ENCODE data around the gene ACTG1. TPM values are rescaled to one million over a fixed set of nuclear protein-coding genes. Genes with fewer than 3 reads are reported as not detected.

Gene ACTG1
- total RNA-seq, 2 experiments from 2014 or later, result 3,566 to 4,759 TPM

DNA sequence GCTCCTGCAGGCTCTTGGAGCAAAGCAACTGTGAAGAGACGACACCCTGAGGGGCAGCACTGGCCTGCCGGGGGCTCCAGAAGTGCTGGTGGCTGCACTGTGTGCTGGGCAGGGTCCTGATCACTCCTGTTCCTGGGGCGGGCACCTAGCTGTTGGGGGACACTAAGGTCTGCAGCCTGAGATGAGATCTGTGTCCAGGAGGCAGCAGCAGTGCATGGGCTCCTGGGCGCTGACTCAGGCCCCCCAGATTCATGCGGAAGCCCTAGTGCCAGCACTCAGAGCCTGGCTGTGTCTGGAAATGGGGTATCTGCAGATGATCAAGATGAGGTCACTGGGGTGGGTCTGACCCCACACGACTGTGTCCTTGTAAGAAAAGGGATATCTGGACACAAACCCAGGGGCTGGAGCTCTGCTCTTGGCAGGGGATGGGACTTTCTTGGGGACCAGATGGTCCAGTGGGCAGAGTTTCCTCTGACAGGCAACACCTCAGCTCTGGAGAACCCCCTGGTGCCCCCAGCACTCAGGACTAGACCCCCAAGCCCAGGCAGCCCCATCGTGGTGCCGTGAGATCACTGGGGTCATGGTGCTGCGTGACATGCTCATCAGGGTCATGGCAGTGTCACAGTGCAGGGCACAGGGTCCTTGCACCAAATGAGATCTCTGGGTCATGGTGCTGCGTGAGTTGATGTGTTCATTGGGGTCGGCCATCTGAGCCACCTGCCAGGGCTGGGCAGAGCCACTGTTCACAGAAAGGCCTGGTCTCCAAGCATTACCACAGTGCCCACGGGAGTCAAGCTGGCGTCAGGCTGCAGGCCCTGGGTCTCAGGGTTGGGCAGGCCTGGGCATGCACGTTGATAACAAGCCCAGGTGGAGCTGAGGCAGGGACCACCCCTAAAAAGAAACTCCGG, 30.1 kb upstream of the ACTG1 start:
- CTCF ChIA-PET, result interaction anchor here (1.8 to 2.0 kb wide), 2 partner anchors 9 to 24 kb away, joined by 5 to 8 read pairs; partner anchors contain the start of gene FAAP100
- Mint-ChIP-seq H3K4me3 (no peak overlapping the region), H3K27ac (no peak overlapping the region), H3K4me1 (no peaks in the 10 kb centered on the region), H3K27me3 (peaks cover 3% of the 10 kb centered on the region), H3K9me3 (ENCODE audit: low read depth) (no peaks in the 10 kb centered on the region), H3K36me3 (peaks cover 2% of the 10 kb centered on the region)
- ATAC-seq (no peak), DNase-seq (no peak)

DNA sequence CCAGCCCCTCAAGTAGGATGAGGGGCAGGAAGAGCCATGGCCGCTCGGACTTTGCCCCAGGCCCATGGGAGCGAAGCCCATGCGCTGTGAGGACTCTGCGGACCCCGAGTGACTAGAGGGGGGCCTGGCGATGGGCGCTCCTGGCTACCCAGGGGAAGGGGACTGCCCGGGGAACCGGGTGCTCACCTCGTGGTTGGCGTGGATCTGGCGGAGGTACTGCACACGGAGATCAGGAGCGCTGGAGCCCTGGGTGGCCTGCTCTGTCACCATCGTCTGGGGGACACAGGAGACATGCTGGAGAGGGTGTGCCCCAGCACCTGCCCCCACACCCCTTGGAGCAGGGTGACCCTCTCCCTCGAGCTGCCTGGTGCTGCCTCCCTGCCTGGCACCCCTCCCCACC, 28.5 kb upstream of the ACTG1 start:
- no peaks in the 10 kb centered on the region for H3K36me3 Mint-ChIP-seq
- no peak for ATAC-seq
- peaks cover 10% of the 10 kb centered on the region for H3K27me3 Mint-ChIP-seq
- H3K4me1 Mint-ChIP-seq, result no peaks in the 10 kb centered on the region
- H3K27ac Mint-ChIP-seq, result no peak overlapping the region
- H3K9me3 Mint-ChIP-seq (ENCODE audit: low read depth), result no peaks in the 10 kb centered on the region
- no peak for DNase-seq
- H3K4me3 Mint-ChIP-seq, result no peak overlapping the region
- CTCF ChIA-PET, result no interaction called here

DNA sequence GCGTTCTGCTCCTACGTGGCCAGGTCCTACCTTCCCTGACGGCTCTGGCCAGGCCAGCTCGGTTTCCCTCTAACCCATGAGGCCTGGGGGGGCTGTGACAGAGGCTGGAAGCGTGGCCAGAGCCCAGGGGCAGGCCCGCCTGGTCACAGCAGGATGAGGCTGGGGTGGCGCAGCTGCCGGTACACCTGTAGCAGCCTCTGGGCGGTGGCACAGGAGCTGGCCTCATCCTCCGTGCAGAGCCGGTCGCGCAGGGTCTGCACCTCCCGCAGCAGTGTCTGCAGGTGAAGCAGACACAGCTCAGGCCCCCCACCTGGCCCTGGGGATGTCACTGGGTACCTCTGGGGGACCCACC, 28.1 kb upstream of the ACTG1 start:
- Mint-ChIP-seq H3K4me1 (no peaks in the 10 kb centered on the region), H3K36me3 (no peaks in the 10 kb centered on the region), H3K27me3 (peaks cover 14% of the 10 kb centered on the region), H3K27ac (no peak overlapping the region), H3K4me3 (no peak overlapping the region), H3K9me3 (ENCODE audit: low read depth) (no peaks in the 10 kb centered on the region)
- ATAC-seq, result no peak
- DNase-seq, result no peak
- CTCF ChIA-PET, result no interaction called here

DNA sequence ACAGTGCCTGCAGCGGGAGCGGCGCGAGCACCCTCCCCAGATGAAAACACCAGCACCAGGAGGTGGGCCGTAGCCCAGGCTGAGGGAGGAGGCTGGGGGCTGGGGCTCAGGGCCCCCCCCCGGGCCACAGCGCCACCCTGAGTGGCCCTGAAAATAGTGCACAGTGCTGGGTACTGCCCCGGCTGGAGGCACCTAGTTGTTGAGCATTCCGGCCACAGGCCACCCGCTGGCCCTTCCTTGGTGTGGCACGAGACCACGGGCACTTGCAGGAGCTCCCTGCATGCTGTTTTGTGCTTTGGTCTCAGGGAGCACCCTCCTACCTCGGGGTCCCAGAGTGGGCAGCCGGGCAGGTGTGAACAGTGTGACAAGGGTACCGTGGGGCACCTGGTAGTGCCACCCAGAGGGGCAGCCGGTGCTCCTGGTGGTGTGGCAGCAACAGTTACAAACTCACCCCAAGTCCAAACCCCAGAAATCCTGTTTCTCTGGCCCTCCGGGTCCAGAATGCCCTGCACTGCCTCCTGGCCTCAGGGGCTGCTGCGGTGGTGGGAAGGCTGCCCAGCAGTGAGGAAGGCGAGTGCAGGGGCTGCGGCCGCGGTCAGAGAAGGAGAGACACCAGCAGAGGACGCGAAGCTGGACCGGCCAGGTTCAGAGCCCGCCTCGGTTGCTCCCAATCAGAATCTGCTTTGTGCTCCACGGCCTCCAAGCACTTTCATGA, 27.5 kb upstream of the ACTG1 start:
- Mint-ChIP-seq H3K36me3 (no peaks in the 10 kb centered on the region), H3K9me3 (ENCODE audit: low read depth) (no peaks in the 10 kb centered on the region), H3K27me3 (peaks cover 14% of the 10 kb centered on the region), H3K4me1 (no peaks in the 10 kb centered on the region), H3K4me3 (no peak overlapping the region), H3K27ac (no peak overlapping the region)
- DNase-seq, result no peak
- no peak for ATAC-seq
- CTCF ChIA-PET, result no interaction called here

DNA sequence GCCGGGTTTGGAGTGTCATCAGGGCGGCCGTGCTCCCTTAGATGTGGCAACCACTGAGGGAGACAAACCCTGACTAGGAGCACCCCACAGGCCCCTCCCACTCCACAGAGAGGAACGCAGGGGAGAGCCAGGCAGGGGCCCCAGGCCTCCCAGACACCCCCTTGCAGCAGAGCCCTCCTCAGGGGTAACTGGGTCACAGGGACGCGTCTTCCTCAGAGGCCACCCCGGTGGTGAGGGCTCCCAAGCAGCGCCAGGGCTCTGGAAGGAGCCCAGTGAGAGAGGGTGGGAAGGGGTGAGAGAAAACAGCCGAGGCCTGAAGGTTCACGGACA, 26.9 kb upstream of the ACTG1 start:
- H3K9me3 Mint-ChIP-seq (ENCODE audit: low read depth), result no peaks in the 10 kb centered on the region
- CTCF ChIA-PET, result no interaction called here
- H3K4me3 Mint-ChIP-seq, result no peak overlapping the region
- ATAC-seq (no peak), DNase-seq (no peak)
- no peaks in the 10 kb centered on the region for H3K4me1 Mint-ChIP-seq
- no peak overlapping the region for H3K27ac Mint-ChIP-seq
- H3K27me3 Mint-ChIP-seq, result peaks cover 14% of the 10 kb centered on the region
- no peaks in the 10 kb centered on the region for H3K36me3 Mint-ChIP-seq

DNA sequence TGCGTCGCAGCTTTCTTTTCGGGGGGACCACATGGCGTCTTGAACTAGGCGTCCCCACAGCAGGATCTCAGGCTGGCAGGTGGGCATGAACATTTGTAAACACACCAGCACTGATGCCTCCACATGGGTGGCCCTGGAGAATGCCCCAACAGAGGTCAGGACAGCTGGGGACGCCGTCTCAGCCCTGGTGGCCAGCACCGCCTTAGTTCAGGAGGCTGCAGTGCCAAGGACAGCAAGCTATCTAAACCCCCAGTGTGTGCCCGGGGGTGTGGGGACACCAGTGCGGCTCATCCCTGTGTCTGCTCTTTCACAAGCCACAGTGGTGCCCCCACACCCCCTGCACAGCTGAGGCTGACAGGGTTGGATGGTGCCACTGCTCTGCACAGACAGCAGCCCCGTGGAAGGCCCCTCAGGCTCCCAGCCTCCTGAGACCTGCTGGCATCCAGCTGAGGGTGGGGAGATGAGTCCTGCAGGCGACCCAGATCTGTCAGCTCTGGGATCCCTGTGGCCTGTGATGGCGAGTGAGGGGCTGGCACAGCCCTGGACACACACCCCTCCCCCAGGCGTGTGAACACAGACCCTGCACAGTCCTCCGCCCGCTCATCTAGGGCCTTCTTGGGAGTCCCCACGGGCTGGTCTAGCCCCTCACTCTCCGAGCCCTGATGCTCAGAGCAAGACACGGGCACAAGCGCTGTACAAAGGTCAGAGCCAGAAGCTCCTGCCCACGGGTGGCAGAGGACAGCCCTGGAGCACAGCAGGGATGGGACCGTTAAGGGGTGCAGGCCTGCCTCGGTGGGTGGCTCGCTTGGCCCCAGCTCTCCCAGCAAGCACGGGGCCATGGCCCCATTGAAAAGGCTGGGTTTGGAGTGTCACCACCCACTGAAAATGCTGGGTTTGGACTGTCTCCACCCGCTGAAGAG, 26.3 kb upstream of the ACTG1 start:
- no peak for DNase-seq
- no peak overlapping the region for H3K27ac Mint-ChIP-seq
- CTCF ChIA-PET, result interaction anchor here (1.3 kb wide), 1 partner anchor 62 kb away, joined by 5 read pairs; no protein-coding TSS in a partner anchor

DNA sequence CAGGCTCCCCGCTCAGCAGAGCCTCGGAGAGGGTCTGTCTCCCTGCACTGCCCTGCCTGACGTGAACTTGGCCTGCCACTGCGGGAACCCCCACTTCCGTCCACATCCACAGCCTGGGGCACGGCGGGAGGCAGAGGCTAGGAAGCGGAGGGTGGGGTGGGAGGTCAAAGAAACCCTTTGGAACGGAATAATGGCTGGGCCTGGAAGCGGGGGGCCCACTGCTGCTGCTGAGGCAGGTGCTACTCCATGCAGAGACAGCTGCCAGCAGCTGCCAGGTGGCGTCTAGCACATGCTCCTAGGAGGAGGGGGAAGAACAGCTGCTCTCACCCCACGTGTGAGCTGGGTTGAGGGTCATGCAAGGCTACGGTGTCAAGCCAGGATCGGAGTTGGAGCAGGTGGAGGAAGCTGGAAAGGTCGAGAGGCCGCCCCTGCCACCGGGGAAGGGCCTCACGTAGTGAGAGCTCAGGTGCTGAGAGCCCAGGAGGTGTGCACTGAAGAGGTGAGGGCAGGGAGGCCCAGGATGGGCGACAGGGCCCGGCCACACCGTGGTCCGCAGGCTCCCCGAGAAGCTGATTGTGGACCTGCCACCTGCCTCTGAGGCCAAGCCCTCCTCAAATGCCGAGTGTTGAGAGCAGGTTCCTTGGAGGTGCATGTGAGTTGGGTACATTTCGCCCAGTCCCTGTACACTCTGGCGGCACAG, 25.4 kb upstream of the ACTG1 start:
- DNase-seq (no peak), ATAC-seq (no peak)
- H3K27ac Mint-ChIP-seq, result no peak overlapping the region
- H3K9me3 Mint-ChIP-seq (ENCODE audit: low read depth), result no peaks in the 10 kb centered on the region
- peaks cover 2% of the 10 kb centered on the region for H3K4me1 Mint-ChIP-seq
- peaks cover 14% of the 10 kb centered on the region for H3K27me3 Mint-ChIP-seq
- H3K4me3 Mint-ChIP-seq, result no peak overlapping the region
- CTCF ChIA-PET, result interaction anchor here (1.0 to 1.7 kb wide), 4 partner anchors 23 to 285 kb away, joined by 3 to 5 read pairs (median 3); no protein-coding TSS in a partner anchor
- no peaks in the 10 kb centered on the region for H3K36me3 Mint-ChIP-seq

More for the DNA sequence above, 26.3 kb upstream of the ACTG1 start:
- no peaks in the 10 kb centered on the region for H3K4me1 Mint-ChIP-seq
- no peak for ATAC-seq
- peaks cover 14% of the 10 kb centered on the region for H3K27me3 Mint-ChIP-seq
- H3K9me3 Mint-ChIP-seq (ENCODE audit: low read depth), result no peaks in the 10 kb centered on the region
- no peak overlapping the region for H3K4me3 Mint-ChIP-seq
- H3K36me3 Mint-ChIP-seq, result no peaks in the 10 kb centered on the region

DNA sequence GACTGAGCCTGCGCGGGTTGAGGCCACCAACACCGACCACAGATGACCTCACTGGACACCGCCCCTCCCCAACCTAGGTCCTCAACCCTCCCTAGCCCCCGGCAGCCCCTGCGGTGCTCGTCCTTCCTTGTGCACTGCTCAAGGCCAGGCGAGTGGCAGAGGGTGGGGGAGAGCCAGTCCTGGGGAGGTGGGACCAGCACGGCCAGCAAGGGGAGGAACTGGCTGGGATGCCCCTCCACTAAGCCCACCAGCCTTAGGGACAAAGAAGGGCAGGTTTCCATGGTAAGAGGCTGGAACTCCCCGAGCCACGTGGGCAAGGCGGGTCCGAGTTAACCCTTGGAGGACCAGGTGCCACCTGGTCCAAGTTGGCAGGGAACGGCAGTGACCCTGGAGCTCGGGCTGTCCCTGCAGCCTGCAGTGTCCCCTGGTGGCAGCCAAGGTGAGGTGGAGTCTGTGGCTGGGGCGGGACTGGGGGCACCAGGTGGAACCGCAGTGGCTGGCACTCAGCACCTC, 24.8 kb upstream of the ACTG1 start:
- no peaks in the 10 kb centered on the region for H3K36me3 Mint-ChIP-seq
- H3K27ac Mint-ChIP-seq, result no peak overlapping the region
- ATAC-seq (peak; percentile 27), DNase-seq (peak; percentile 47)
- H3K4me1 Mint-ChIP-seq, result peaks cover 2% of the 10 kb centered on the region
- H3K27me3 Mint-ChIP-seq, result peaks cover 14% of the 10 kb centered on the region
- CTCF ChIA-PET, result interaction anchor here (1.0 to 1.7 kb wide), 4 partner anchors 22 to 284 kb away, joined by 3 to 5 read pairs (median 3); no protein-coding TSS in a partner anchor
- H3K9me3 Mint-ChIP-seq (ENCODE audit: low read depth), result no peaks in the 10 kb centered on the region
- no peak overlapping the region for H3K4me3 Mint-ChIP-seq

DNA sequence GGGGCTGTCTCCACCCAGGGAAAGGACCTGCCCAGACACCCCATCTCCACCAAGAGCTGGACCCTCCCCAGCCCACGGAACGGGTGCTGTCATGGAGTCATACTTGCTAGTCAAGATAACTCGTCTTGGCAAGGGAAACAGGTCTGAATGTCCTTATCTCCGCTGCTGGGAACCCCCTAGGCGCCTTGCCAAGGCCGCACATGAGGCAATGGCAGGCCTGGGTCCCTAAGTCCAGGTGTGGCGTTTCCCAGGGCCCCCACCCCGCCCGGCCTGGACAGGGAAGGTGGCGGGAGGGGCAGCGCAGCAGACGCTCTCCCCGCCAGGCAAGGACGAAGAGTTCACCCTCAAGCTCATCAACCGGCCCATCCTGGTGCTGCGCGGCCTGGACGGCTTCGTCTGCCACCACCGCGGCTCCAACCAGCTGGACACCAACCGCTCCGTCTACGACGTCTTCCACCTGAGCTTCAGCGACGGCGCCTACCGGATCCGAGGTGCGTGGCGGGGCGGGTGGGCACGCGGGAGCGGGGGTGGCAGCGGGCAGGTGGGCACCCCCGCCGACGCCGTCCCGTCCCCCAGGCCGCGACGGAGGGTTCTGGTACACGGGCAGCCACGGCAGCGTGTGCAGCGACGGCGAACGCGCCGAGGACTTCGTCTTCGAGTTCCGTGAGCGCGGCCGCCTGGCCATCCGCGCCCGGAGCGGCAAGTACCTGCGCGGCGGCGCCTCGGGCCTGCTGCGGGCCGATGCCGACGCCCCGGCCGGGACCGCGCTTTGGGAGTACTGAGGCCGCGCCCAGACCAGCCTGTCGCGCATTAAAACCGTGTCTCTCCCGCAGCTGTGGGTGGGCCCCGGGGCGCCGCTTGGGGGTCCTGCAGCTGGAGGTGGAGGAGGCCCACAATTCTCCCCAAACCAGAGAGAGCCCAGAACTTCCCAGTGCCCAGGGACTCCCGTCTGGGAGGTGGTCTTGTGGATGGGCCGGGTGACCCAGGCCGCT, 24.0 kb upstream of the ACTG1 start:
- Mint-ChIP-seq H3K9me3 (ENCODE audit: low read depth) (no peaks in the 10 kb centered on the region), H3K36me3 (no peaks in the 10 kb centered on the region), H3K27ac (no peak overlapping the region), H3K4me3 (no peak overlapping the region), H3K27me3 (peaks cover 14% of the 10 kb centered on the region), H3K4me1 (peaks cover 2% of the 10 kb centered on the region)
- ATAC-seq (no peak), DNase-seq (no peak)
- CTCF ChIA-PET, result interaction anchor here (1.0 to 1.7 kb wide), 3 partner anchors 21 to 283 kb away, joined by 3 read pairs; no protein-coding TSS in a partner anchor

DNA sequence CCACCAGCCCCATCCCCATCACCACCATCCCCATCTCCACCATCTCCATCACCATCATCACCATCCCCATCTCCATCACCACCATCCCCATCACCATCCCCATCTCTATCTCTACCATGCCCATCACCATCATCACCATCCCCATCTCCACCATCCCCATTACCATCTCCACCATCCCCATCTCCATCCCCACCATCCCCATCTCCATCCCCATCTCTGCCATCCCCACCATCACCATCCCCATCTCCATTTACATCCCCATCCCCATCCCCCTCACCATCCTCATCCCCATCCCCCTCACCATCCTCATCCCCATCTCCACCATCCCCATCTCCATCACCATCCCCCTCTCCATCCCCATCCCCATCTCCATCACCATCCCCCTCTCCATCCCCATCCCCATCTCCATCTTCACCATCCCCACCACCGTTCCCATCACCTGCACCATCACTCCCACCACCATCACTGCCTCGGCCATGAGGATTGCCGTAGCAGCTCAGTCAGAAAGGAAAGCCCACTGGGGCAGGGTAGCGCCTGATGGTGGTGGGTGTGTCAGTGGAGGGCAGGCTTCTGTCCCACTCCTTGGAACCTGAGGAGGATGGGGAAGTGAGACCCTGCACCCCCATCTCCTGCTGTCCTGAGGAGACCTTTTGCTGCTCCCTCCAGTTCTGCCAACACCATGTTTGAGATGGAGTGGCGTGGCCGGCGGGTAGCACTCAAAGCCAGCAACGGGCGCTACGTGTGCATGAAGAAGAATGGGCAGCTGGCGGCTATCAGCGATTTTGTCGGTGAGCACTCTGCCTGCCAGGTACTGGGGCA, 23.1 kb upstream of the ACTG1 start:
- peaks cover 2% of the 10 kb centered on the region for H3K4me1 Mint-ChIP-seq
- H3K27me3 Mint-ChIP-seq, result peaks cover 14% of the 10 kb centered on the region
- no peak for DNase-seq
- H3K9me3 Mint-ChIP-seq (ENCODE audit: low read depth), result no peaks in the 10 kb centered on the region
- CTCF ChIA-PET, result no interaction called here
- no peak overlapping the region for H3K27ac Mint-ChIP-seq
- no peak overlapping the region for H3K4me3 Mint-ChIP-seq
- no peaks in the 10 kb centered on the region for H3K36me3 Mint-ChIP-seq
- ATAC-seq, result no peak

DNA sequence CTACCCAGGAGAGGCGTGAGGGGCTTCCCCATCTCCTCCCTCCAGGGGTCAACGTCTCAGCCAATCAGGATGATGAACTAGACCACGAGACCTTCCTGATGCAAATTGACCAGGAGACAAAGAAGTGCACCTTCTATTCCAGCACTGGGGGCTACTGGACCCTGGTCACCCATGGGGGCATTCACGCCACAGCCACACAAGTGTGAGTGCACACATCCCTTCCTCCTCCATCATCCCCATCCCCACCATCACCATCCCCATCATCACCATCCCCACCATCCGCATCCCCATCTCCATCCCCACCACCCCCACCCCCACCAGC, 22.4 kb upstream of the ACTG1 start:
- Mint-ChIP-seq H3K27ac (no peak overlapping the region), H3K27me3 (peaks cover 14% of the 10 kb centered on the region), H3K4me3 (no peak overlapping the region), H3K4me1 (peaks cover 2% of the 10 kb centered on the region), H3K9me3 (ENCODE audit: low read depth) (no peaks in the 10 kb centered on the region), H3K36me3 (no peaks in the 10 kb centered on the region)
- CTCF ChIA-PET, result no interaction called here
- ATAC-seq (no peak), DNase-seq (no peak)

Measured in activated CD8-positive, alpha-beta memory T cell treated with anti-CD3 and anti-CD28 coated beads, Interleukin-2, amount 10 ng/mL, durations not matched to agents 7 days and 5 days (primary cell).